GM19240 (cell line): ENCODE data around the gene SQSTM1.

ENCODE experiments used
- DNase-seq: peaks from one replicate; pipeline ENCODE4 v3.0.0; 2011; ENCODE audit warnings: low spot score; ENCODE audit not compliant: insufficient read length

Gene SQSTM1

DNA sequence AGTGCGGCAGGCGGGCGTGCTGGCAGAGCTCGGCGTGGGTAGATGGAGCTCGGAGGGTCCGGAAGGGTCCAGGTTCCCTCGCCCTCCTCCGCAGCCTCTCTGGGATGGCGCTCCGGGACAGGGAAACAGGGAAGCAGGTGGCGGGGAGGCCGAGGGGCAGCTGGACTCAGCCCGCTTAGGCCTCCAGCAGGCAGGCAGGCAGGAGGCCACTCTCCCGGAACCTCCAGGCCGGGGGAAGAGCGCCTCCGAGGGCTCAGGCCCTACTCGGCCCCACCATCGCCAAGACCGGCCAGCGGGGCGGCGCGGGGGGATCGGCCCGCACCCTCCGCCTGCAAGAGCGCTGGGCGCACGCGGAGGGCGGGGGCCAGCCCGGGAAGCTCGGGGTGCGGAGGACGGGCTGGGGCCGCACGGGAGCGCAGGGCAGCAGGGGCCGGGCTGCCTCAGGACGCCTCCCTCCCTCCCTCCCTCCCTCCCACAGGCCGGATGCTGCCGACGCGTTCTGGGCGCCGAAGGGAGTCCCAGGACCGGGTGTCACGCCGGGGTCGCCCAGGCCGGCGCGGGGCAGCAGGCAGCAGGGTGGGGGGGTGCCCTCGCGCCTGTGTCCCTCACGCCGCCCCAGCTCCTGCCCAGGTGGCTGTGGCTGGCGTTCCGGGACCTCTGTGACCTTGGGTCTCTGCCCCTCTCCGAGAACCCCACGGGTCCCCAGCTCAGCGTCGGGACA lies 15.0 kb upstream of the SQSTM1 start:
- DNase-seq: peak; percentile 81

DNA sequence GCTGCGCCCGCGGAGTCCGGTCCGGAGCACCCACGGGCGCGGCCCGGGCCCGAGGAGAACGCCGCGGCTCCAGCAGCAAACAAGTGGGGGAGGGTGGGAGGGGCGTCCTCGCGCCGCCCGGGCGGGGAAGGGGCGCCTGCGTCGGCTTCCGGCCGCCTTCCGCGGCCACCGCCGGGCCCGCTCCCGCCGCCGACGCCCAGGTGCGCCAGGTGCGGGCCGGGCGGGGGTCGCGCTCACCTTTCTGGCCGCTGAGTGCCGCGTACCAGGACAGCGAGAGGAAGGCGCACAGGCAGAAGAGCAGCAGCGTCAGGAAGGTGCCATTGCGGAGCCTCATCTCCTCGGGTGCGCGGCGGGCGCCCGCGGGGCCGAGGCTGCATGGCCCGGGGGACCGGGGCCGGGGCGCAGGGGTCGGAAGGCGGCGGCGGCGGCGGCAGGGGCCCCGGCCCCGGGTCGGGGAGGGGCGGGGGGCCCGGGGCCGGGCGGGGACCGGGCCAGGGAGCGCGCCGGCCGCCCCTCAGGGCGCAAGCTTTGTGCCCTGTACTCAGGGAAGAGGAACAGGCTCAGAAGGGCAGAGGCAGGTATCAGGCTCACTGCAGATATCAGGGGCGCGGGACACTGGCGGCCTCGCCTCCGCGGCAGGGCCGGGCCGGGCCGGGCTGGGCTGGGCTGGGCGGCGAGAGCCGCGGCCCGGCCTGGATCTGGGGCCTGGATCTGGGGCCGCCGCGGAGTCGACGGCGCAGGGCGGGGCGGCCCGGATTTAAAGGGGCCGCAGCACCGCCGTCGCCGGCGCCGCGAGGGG lies 14.3 kb upstream of the SQSTM1 start, which contains the start of gene MGAT4B:
MGAT4B (minus strand) TSS at position 617 of the 799 bp plus-strand sequence; CDS start at position 334, 283 bp downstream.
- peak; percentile 85 for DNase-seq

DNA sequence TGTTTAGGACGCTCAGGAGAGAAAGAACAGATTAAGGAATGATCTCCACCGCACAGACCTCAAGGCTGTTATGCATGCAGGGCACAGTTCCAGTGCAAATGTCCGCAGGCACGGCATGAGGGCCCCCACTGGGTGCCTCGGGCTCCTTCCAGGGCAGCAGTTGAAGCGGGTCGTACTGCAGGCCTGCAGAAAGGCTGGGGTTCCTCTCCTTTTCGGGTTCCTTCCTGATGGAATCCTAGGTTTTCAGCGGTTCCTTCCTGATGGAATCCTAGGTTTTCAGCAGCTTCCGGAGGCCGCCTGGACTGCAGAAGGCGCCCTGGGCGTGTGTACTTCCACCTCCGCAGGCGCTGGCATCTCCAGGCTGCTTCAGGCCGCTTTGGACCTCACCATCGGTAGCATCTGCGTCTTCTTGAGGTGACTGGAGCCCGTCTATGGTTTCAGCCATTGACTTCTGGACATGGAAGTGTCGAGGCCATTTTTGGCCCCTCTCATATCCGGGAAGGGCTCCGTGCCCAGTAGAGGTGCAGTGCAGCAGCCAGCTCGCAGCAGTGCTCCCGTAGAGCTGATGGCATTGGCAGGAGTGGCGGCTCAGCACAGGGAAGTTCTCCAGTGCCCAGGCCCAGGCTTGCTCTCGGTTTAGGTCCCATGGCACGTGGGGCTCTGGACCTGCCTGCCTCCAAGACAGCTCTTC lies 8.4 kb upstream of the SQSTM1 start:
- DNase-seq: no peak

DNA sequence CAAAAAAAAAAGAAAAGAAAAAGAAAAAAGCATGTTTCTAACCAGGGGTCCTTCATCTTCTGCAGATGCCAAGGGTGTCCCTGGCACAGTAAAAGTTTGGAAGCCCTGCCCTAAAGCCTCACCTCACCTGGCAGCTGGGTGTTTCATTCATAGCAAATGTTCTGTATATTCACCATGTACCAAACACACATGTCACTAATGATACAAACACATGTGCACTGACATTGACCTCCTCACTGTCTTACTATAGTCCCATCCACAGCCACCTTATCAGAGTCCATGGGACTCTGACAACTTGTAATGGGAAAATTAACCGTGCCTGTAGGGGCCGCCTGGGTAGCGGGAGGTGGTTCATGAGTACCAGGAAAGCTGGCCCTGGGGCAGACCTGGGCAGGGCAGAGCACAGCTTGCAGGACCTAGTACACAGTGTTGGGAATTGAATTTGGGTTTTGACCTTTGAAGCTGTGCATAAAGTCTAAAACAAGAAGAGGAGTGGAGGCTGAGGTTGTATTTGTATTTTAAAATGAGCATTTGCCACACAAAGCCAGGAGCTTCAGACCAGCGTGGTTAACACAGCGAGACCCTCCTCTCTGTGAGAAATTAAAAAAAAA lies 7.6 kb upstream of the SQSTM1 start:
- DNase-seq: no peak

DNA sequence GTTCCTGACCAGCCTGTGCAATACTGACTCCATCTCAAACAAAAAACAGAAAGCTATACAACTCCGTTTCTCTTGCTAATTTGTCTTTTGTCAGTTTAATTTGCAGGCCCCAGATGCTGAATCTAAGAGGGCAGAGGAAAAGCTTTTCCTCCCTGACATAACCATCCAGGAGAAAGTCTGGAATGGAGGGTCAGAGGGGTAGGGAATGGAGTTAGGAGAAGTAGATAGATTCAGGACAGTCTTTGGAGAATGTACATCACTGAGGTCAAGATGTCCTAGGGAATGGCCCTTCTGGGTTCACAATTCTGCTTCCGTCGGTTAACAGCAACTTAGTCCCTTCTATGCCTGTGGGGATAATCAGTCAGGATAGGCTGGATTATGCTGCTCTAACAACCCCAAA lies 6.6 kb upstream of the SQSTM1 start:
- DNase-seq: no peak

DNA sequence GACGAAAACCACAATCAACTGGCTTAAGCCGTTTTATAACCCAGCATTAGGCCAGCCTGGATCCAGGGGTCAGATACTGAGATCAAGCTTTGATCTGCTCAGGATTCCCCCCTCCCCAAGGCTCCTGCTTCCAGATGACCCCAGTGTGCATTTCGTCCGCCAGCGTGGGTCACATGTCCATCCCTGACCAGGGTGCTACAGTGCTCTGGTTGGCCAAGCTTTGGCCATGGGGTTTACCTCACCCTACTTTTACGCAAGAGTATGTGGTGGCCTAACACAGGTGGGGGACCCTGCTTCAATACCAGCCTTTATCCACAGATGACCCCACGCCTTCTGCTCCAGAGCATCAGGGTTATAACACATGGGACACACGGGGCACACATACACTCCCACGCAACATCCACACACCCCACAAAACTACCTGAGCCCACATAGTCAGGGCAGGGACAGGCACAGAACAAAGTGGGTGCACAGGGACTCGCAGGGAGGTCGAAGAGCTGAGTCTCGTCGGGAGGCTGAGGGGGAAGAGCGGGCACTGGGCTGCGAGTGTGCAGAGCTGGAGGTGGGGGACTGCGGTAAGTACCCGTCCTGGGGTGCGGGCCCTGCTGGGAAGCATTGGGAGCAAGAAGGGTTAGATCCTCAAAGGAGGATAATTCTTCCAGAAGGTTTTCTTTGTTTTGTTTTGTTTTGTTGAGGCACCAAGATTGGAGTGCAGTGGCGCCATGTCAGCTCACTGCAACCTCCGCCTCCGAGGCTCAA lies 5.0 kb upstream of the SQSTM1 start:
- no peak for DNase-seq

DNA sequence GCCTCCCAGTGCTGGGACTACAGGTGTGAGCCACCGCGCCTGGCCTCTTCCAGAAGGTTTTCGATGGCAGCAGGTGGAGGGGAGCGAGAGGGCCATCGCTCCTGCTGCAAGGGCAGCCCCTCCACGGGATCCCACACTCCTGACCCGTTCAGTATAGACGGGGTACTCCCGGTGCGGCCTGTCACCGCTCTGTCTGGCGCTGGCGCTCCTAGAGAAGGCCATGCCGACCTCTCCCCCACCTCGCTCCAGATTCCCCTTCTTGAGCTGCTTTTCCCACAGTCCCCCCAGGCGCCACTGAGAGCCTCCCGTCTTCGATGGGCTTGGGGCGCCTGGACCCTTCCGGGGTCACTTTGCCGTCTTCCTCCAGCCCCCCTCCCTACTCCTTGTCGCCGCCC lies 4.3 kb upstream of the SQSTM1 start:
- no peak for DNase-seq

DNA sequence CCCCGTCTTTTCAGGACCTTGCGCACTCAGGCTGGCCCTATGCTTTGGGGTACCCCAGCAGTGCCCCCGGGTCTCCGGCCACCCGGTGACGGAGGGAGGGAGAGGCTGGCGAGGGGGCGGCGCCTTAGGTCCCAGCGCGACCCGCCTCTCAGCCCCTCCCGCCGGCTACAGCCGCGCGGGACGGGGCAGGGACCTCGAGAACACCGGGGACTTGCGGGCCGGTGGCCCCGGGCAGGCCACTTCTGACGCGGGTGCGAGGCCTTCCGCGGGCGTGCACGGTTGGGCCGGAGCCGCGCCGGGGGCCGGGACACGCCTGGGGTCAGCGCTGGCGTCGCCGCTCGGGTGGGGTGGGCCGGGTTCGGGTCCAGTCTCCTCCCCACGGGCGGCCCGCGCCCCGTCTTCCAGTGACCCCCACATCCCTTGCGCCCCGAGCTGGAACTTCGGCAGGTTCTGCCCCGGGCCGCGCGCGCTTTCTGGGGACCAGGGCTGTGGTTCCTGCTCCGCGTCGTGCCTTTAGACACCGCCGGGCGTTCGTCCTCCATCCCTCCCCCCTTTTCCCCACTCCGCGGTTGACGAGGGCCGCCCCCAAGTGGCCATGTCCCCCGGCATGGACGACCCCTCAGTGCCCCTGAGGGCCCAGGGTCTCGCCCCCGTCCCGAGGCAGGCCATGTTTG lies 3.8 kb upstream of the SQSTM1 start:
- DNase-seq: no peak

DNA sequence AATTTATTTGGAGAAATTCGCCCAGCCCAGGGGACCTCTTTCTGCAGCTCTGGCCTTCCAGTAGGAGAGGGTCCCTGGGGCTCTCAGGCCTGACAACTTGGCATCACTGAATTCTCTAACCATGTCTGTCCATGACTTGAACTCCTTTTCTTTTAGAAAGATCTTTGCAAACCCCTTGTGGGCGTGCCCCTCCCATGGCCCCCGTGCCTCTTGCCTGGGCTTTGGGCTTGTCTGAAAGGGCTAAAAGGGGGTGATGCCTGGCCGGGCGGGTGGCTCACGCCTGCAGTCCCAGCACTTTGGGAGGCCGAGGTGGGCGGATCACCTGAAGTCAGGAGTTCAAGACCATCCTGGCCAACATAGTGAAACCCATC lies 3.2 kb upstream of the SQSTM1 start:
- DNase-seq: no peak

DNA sequence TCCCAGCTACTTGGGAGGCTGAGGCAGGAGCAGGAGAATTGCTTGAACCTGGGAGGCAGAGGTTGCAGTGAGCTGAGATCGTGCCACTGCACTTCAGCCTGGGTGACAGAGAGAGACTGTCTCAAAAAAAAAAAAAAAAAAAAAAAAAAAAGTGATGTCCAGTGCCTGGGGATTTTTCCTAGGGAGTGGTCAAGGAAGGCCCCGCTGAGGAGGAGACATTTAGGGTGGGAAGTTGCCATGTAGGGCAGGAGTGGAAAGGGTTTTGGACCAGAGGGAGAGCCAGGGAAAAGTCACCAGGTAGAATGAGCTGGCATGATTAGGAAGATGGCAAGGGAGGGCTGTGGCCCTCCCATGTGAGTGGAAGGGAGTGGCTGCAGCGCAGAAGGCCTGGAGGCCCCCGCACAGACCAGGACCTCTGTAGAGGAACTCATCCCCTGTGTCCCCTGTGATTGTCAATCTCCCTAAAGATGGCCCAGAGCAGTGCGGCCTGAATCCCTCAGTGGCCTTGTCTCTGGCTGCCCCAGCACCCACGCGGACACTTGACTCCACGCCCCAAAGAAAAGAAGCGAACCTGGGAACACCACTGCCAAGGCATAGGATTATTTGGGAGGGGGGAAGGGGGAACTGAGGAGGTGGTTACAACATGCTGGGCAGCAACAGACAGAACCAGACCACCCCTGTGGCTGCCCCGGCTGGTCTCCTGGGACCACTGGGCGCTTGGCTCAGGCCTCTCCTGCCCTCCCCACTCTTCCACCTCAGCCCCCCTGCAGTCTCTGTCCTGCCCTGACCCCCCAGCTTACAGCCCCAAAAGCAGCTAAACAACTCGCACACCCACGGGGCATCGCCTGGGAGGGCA lies 2.6 kb upstream of the SQSTM1 start:
- no peak for DNase-seq

DNA sequence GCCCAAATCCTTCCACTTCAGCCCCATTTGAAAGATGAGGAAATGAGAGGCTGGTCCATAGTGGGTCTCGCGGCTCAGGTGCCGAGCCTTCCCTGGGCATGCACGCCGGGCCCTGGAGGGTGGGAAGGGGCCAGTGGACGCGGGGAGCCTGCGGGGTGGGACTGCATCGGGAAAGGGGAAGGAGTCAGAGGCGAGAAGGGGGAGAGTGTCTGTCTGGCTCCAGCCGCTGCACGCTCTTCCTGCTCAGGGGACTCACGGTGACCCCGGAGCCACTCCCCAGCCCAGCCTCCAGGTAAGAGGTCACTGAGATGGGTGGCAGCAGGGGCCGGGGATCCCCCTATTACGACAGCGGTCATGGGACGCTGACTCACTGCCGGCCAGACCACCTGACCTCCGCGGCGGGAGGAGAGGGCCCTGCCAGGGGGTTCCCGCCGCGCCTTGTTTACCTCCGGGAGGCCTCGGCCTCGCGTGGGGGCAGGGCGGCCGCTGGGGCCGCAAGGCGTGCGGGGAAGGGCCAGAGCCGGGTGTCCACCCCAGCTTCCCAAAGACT lies 1.9 kb upstream of the SQSTM1 start:
- DNase-seq: peak; percentile 80

DNA sequence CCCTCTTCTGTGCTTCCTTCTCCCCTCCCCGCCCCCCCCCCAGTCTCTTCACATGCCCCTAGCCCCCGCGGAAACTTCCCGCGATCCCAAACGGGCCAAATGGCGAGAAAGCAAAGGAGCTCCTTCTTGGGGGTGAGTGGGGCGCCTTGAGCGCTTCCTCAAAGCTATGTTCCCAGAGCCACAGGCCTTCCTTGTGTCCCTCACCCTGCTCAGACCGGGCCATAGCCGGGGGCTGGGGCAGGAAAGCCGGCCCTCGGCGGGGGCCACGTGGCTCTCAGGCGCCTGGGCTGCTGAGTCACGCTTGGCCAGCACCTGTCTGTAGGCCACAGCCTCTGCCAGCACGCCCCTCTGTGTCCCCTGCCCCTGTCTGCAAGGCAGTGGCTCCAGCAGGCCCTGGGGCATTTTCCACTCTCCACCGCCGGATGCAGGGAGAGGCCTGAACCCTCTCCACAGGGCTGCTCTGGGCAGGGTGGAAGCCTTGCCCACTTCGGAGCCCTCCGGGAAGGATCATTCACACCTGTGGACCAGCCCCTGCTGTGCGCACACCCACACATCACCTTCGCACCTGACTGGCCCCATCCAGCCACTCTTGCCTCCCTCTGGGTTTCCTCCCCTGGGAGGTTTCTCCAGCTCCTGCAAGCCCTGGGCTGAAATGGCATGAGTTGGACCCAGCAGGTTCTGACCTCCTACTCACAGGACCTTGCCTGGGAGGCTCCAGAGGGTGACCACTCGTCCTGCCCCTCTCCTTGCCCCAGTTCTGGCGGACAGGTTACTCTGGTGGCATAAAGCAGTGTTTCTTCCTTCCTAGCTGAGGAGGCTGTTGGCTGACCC lies 1.2 kb upstream of the SQSTM1 start:
- no peak for DNase-seq

DNA sequence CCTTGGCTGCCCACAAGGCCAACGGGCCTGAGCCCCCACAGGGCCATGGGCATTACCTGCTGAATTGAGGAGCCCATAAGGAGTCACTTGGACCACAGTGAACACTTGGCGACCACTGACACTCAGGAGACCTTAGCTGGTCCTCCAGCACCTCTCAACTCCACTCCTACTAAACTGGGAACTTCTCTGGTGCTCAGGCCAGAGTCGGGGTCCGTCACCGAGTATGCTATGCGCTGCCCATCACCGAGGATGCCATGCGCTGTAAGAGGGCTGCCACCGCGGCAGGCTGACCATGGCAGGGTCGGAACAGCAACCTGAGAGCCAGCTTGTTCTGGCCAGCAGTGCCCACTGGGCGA lies 600 bp upstream of the SQSTM1 start:
- no peak for DNase-seq

DNA sequence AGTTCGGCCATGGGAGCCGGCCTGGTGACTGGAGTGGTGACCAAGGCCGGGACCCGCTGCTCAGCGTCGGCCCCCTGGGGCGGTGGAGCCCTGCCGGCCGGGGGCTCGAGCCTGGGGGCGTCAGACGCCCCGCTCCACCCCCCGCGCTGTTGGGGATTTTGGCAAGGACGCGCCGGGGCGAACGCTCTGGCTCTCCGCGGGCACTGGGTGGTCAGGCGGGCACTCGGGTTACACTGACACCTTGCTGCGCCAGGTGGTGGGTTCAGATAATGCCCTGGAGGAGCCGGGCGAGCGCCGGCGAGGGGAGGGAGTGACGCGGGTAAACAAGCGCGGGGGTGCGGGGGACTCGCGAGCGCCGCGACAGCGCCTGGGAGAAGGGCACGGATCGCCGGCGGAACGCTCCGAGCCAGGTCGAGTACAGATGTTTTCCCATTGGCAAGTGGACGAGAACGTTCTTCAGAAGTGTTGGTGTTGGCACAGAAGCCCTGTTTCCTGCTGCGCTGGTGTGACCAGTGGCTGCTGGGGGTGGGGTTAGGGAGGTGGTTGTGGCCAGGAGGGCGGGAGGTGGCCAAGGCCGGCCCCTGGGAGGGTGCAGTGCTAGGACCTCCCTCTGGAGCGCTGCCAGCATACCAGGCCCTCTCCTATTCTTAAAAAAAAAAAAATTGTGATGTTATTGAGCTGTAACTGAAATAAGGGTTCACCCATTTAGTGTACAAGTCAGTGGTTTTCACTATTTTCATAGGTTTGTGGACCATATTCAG lies 773 bp downstream of the SQSTM1 start:
- DNase-seq: peak; percentile 89

DNA sequence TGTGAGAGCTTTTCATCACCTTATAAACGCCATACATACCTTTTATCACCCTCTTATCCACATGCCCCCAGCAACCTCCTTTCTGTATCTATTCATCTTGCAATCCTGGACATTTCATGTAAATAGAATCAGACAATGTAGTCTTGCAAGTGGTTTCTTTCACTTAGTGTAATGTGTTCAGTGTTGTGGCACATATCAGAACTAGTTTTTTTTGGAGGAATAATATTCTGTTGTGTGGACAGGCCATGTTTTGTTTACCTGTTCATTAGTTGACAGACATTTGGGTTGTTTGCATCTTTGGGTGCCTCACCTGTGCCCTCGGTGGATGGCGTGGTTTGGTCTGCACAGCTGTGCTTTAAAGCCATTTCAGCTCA lies 1.3 kb downstream of the SQSTM1 start:
- no peak for DNase-seq

DNA sequence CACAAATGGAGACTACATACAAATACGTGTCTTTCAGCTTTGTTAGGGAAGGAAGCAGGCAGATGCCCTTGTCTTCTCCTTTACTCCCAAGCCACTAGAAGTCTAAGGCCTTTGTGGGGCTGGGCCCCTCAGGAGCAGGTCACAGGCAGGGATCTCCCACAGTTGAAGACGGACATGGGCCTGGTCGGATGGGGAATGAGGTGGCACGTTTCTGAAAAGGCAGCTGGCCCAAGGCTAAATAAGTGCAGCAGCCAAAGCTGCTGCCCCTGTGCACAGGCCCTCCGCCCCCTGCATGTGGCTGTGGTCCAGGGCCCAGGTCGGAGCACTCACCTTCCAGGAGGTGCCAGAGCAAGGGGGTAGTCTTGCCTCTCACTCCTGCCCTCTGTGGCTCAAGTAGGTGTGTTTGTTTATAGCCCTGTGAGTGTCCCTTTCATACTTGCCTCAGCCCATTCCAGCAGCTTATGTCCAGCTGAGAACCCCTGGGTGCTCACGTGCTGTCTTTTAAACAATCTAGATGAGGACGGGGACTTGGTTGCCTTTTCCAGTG lies 1.8 kb downstream of the SQSTM1 start:
- no peak for DNase-seq

DNA sequence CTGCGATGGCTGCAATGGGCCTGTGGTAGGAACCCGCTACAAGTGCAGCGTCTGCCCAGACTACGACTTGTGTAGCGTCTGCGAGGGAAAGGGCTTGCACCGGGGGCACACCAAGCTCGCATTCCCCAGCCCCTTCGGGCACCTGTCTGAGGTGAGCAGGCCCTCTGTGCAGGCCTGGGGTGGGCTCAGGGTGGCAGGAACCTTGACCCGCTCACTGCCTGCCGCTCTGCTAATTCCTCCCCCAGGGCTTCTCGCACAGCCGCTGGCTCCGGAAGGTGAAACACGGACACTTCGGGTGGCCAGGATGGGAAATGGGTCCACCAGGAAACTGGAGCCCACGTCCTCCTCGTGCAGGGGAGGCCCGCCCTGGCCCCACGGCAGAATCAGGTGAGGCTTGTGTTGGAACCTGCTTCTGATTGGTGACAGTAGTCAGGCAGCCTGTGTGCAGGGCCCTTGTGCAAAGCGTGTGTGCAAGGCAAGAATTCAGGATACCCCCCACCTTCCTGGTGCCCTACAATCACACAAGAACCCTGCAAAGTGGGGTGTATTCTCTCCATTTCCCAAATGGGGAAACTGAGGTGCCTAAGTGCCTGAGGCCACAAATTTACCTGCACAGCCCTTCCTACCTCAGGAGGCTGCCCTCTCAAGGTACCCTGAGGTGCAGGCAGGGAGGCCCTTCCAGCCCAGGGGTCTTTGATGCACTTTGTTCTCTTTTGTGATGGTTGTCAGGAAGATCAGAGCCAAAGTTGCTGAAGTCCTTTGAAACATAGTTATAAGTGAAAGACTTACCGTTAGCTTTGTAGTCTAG lies 3.4 kb downstream of the SQSTM1 start:
- DNase-seq: no peak
